Astrocyte (in vitro differentiated cells and primary cell): ENCODE results near the gene ECM1. TPM values are rescaled to one million over a fixed set of nuclear protein-coding genes. Genes with fewer than 3 reads are reported as not detected.

ENCODE experiments used
- DNase-seq: peaks from one replicate; pipeline ENCODE4 v3.0.0-alpha.2; 2010; ENCODE audit warnings: low read depth
- FAIRE-seq: peaks from 2 replicates; lab custom pipeline; 2011; peaks lifted over from hg19 to GRCh38; lab: Jason Lieb, UNC
- H2AFZ ChIP-seq: 2 replicates; pipeline ENCODE4 v1.6.0; 2012; ENCODE audit warnings: low read depth, low read length, inconsistent platforms
- H3K27ac ChIP-seq: 2 replicates; pipeline ENCODE4 v1.5.1; 2011; ENCODE audit warnings: low read depth, low read length, inconsistent platforms
- H3K27me3 ChIP-seq: 2 replicates; pipeline ENCODE4 v1.6.0; 2011; ENCODE audit warnings: low read length, inconsistent platforms; ENCODE audit not compliant: insufficient read depth
- H3K36me3 ChIP-seq: 2 replicates; pipeline ENCODE4 v1.5.1; 2011; ENCODE audit warnings: low read length, inconsistent platforms; ENCODE audit not compliant: insufficient read depth
- H3K4me1 ChIP-seq: 2 replicates; pipeline ENCODE4 v1.5.1; 2011; ENCODE audit warnings: low read length, inconsistent platforms; ENCODE audit not compliant: insufficient read depth
- H3K4me2 ChIP-seq: 2 replicates; pipeline ENCODE4 v1.6.0; 2012; ENCODE audit warnings: low read length, inconsistent platforms
- H3K4me3 ChIP-seq: 2 replicates; pipeline ENCODE4 v1.5.1; 2011; ENCODE audit warnings: low read depth, mild to moderate bottlenecking, low read length, inconsistent platforms; ENCODE audit not compliant: insufficient read depth
- H3K79me2 ChIP-seq: 2 replicates; pipeline ENCODE4 v1.6.0; 2012; ENCODE audit warnings: mild to moderate bottlenecking, low read length, inconsistent platforms; ENCODE audit not compliant: insufficient read depth
- H3K9ac ChIP-seq: 2 replicates; pipeline ENCODE4 v1.6.0; 2012; ENCODE audit warnings: mild to moderate bottlenecking, low read length, inconsistent platforms
- H3K9me3 ChIP-seq: 2 replicates; pipeline ENCODE4 v1.5.1; 2012; ENCODE audit warnings: low read depth, mild to moderate bottlenecking, low read length, inconsistent platforms; ENCODE audit not compliant: insufficient read depth
- H4K20me1 ChIP-seq: 2 replicates; pipeline ENCODE4 v1.6.0; 2012; ENCODE audit warnings: low read length, inconsistent platforms; ENCODE audit not compliant: insufficient read depth
- H3K27ac Mint-ChIP-seq: one replicate; pipeline ENCODE4 v1.8.0; 2021; ENCODE audit warnings: mild to moderate bottlenecking, mixed read lengths; ENCODE audit not compliant: unreplicated experiment
- H3K27me3 Mint-ChIP-seq: one replicate; pipeline ENCODE4 v1.8.0; 2021; ENCODE audit warnings: low read depth, mixed read lengths; ENCODE audit not compliant: unreplicated experiment
- H3K36me3 Mint-ChIP-seq: one replicate; pipeline ENCODE4 v1.8.0; 2021; ENCODE audit warnings: low read depth, mixed read lengths; ENCODE audit not compliant: unreplicated experiment
- H3K4me1 Mint-ChIP-seq: one replicate; pipeline ENCODE4 v1.8.0; 2021; ENCODE audit warnings: low read depth, mixed read lengths; ENCODE audit not compliant: unreplicated experiment
- H3K4me3 Mint-ChIP-seq: one replicate; pipeline ENCODE4 v1.8.0; 2021; ENCODE audit warnings: mild to moderate bottlenecking, moderate library complexity, mixed read lengths; ENCODE audit not compliant: unreplicated experiment
- H3K9me3 Mint-ChIP-seq: one replicate; pipeline ENCODE4 v1.8.0; 2021; ENCODE audit warnings: mild to moderate bottlenecking, mixed read lengths; ENCODE audit not compliant: unreplicated experiment
- CTCF ChIP-seq: IDR thresholded peaks from 2 replicates; pipeline ENCODE4 v1.5.1; 2011; ENCODE audit warnings: low read depth, mild to moderate bottlenecking, inconsistent platforms, low read length, moderate library complexity; ENCODE audit not compliant: insufficient read depth
- EZH2 ChIP-seq: IDR thresholded peaks from 2 replicates; pipeline ENCODE4 v1.6.1; 2012; ENCODE audit warnings: mild to moderate bottlenecking, low read length, inconsistent platforms; ENCODE audit not compliant: insufficient read depth
- total RNA-seq: library from RNA; stranded (reverse); gene quantifications from 2 replicates; pipeline ENCODE4 v1.2.1, GENCODE V29; 2021

The ECM1 gene
- total RNA-seq, 1 donor from 2014 or later = 26.0 TPM

DNA sequence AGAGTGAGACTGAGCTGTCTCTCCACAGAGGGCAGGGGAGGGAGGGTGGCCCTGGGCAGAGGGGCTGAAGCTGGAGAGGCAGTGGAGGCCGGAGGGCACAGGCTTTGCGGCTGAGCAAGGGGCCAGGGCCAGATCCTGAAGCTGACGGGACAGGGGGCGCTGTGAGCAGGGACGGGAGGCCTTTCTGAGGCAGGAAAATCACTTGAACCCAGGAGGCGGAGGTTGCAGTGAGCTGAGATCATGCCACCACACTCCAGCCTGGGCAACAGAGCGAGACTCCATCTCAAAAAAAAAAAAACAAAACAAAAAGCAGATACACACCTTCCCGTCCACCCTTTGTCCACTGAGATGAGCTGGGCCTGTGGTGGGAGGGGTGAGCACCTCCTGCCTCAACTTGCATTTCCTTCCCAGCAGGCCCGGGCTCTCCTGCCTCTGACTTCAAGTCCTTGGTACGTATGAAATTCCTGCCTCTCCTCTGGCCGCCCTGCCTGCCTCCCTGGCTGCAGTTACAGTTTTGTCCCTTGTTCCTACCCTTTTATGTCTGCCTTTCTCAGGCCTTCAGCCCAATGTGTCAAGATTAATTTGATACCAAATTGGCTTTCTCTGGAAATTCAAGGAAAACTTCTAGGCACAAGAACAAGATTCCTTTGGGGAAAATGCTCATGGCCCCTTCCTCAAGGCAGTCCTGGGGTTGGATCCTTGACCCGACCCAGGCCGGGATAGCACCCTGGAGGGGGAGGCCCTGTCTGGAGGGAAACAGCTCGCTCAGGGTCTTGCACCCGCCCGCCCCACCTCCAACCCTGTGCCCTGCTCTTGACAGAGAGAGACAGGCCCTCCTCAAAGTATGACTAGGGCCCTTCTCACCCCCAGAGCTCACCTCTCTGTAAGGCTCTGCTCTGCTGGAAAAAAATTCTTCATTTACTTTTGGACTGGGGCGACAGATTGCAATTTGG lies 30.1 kb downstream of the ECM1 start:
- peak overlapping the region; percentile 94 for H3K27ac ChIP-seq
- TF ChIP-seq CTCF (no peak), EZH2 (no peak)
- no peak overlapping the region for H3K4me3 ChIP-seq
- H3K9me3 Mint-ChIP-seq = no peaks in the 10 kb centered on the region
- peak overlapping the region; percentile 98 for H3K27ac Mint-ChIP-seq
- peak; percentile 5 for FAIRE-seq
- peak; percentile 83 for DNase-seq
- H3K79me2 ChIP-seq = no peaks in the 10 kb centered on the region
- no peaks in the 10 kb centered on the region for H3K27me3 Mint-ChIP-seq
- peaks cover 31% of the 10 kb centered on the region for H3K4me1 ChIP-seq
- H2AFZ ChIP-seq = peak overlapping the region; percentile 64
- H3K4me3 Mint-ChIP-seq = peak overlapping the region; percentile 12
- peaks cover 31% of the 10 kb centered on the region for H3K4me1 Mint-ChIP-seq
- no peaks in the 10 kb centered on the region for H3K9me3 ChIP-seq
- peak overlapping the region; percentile 82 for H3K9ac ChIP-seq
- H3K4me2 ChIP-seq = peak overlapping the region; percentile 71
- no peaks in the 10 kb centered on the region for H4K20me1 ChIP-seq
- H3K27me3 ChIP-seq = no peaks in the 10 kb centered on the region
- no peaks in the 10 kb centered on the region for H3K36me3 ChIP-seq
- no peaks in the 10 kb centered on the region for H3K36me3 Mint-ChIP-seq

DNA sequence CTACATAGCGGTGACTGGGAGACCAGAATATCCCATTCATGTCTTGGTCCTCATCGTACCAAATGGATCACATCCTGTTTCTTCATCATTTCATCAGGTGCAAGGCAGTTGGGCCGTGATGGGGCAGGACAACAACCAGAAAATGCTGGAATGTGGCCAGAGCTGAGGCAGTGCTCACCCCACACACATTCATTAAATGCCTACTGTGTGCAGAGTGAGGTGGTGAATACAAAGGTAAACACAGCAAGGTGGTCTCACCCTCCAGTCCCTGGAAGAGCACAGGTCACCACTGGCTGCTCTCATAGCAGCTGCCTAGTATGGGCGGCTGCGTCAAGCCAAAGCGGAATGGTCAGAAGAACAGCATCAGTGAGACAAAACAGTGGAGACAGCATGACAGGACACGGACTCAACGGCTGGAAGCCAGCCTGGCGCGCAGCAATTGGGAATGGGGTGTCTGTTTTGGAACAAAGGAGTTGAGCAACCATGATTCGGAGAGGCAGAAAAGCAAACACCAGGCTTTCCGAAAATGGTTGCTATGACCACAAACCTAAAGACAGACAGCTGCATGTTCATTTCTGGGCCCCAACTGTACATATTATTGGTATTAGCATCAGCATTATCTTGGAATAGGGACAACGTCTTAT lies 35.7 kb downstream of the ECM1 start:
- no peak for FAIRE-seq
- no peak overlapping the region for H3K4me3 Mint-ChIP-seq
- H3K36me3 Mint-ChIP-seq = no peaks in the 10 kb centered on the region
- Histone ChIP-seq H3K27me3 (no peaks in the 10 kb centered on the region), H3K27ac (no peak overlapping the region), H2AFZ (no peak overlapping the region), H3K9ac (no peak overlapping the region), H3K4me2 (no peak overlapping the region), H3K4me3 (no peak overlapping the region), H3K79me2 (no peaks in the 10 kb centered on the region), H3K36me3 (no peaks in the 10 kb centered on the region), H3K4me1 (peaks cover 4% of the 10 kb centered on the region), H3K9me3 (no peaks in the 10 kb centered on the region), H4K20me1 (no peaks in the 10 kb centered on the region)
- H3K27me3 Mint-ChIP-seq = no peaks in the 10 kb centered on the region
- H3K9me3 Mint-ChIP-seq = no peaks in the 10 kb centered on the region
- H3K27ac Mint-ChIP-seq = peak overlapping the region; percentile 58
- no peak for DNase-seq
- peaks cover 4% of the 10 kb centered on the region for H3K4me1 Mint-ChIP-seq
- no peak for TF ChIP-seq CTCF
- no peak for TF ChIP-seq EZH2
